ENCODE results near the gene TOP3B.
"Not testable (repeated sequence)": the region's sequence is repeated elsewhere in the genome, so short reads cannot be mapped to it uniquely, and the experiment has no call there.

The TOP3B gene

GRCh38 chr22:21941921-21942320 lies 40.7 kb downstream of the TOP3B start:
- no peak for DNase-seq

GRCh38 chr22:21940521-21940920 lies 42.1 kb downstream of the TOP3B start:
- DNase-seq: no peak

GRCh38 chr22:21939935-21940334 lies 42.7 kb downstream of the TOP3B start:
- not testable (repeated sequence) for DNase-seq

GRCh38 chr22:21939461-21939913 lies 43.1 kb downstream of the TOP3B start:
- DNase-seq: no peak

- DNase-seq: no peak
Measured at GRCh38 chr22:21938906-21939305, 43.7 kb downstream of the TOP3B start.

DNA sequence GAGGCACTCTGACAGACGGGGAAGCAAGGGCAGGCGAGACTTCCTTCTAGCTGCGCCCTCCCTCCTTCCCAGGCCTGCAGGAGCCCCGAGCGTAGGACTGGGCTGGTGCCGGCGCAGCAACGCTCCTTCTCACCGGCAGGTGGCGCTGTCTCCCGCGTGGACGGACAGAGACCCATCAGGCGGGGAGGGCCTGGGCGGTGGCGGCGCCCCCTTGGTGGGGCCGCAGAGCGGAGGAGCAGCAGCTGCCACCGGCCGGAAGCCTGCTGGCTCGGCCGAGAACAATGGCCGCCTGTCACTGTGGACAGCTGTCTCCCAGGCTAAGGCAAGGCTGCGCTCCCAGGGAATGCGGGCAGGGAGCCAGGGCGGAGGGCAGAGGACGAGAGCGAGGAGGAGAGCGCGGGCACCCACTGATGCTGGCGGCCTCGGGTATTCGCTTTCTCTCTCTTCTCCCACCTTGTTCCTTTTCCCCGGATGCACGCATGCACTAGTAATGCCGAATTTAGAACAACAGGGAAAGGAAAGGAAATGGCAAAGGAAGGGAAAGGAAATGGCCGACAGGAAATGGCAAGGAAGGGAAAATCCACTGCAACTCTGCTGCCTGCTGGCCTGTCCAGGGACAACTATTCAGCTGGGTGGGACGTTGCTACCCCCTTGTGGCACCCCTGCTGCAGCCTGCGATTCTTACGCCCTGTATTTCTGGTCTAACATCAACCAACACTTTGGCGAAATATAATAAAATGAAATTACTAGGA lies 44.3 kb downstream of the TOP3B start:
- peak; percentile 98 for DNase-seq

GRCh38 chr22:21937821-21938070 lies 44.8 kb downstream of the TOP3B start:
- DNase-seq: no peak

DNA sequence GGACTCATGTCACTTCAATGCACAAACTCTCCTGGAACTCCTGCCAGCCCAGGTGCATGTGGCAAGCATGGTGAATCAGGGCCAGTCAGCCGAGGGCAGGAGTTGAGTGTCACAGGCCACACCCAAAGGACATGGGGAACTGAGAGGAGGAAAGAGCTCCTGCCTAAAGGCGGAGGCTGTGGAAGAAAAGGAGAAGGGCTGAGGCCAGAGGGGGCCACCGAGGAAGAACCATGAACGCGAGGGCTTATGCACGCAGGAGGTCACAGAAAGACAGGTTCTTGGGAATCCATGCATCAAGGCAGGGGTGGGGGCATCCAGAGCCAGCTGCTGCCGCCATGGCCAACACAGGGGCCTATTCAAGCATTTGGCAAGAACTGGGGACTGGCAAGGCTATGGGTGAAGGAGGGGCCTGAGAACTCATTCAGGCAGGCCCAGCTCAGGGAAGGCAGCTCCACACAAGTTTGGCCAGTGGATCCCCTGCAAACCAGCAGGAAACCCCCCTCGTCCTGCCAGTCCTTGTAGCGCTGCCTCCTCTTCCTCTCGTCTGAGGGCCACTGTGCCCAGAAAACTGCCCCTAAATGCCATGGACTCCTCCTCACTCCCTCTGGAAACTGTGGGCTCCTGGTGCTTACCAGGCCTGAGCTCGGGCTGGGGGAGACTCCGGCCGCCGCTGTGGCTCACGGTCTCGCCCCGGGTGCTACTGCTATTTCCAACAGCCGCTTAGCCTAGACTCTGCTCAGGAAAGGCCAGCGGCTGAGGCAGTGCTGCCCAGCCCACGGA lies 45.4 kb downstream of the TOP3B start:
- DNase-seq: no peak

DNA sequence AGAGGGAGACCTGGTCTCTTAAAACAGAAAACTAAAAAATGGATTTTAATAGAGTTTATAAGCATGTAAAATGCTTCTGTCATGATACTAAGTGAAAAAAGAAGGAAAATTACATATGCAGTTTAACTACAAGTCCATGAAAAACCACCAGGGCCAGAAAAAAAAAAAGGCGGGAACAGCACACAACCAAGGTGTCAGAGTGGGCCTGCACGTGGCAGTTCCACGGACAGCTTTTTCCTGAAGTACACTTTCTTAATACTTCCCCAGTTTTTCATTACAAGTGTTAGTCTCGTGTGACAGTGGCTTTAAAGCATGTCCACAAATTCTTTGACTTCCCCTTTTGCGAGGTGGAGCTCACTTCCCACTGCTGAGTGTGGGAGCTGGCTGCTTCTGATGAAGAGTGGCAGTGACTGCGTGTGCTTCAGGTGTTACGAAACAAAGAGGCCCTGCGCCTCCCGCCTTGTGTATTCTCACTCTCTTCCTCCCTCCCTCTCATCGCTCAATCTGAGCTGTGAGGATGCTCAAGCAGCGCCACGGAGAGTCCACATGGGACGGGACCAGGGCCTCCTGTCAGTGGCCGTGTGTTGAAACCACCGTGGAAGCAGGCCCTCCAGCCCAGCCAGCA lies 46.3 kb downstream of the TOP3B start:
- no peak for DNase-seq

DNA sequence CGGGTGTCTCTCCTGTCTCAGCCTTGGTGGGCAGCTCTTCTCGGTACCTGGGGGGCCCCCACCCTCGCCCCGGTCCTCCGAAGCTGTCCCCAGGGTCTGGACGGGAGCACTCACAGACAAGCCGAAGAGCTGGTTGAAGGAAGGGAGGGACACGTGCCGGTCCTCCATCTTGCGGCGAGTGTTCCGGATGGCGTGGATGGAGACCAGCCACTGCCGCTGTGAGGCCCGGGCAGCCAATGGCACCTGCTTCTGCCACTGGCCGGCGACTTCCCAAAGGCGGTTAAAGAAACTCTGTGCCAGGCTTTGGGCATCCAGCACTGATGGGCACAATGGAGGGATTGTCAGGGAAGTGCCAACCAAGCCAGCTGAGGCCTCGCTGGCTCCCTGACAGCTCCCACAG lies 48.7 kb downstream of the TOP3B start:
- DNase-seq: no peak

GRCh38 chr22:21933413-21933812 lies 49.2 kb downstream of the TOP3B start:
- no peak for DNase-seq

- DNase-seq: no peak
Measured at GRCh38 chr22:21932347-21932746, 50.2 kb downstream of the TOP3B start.

DNA sequence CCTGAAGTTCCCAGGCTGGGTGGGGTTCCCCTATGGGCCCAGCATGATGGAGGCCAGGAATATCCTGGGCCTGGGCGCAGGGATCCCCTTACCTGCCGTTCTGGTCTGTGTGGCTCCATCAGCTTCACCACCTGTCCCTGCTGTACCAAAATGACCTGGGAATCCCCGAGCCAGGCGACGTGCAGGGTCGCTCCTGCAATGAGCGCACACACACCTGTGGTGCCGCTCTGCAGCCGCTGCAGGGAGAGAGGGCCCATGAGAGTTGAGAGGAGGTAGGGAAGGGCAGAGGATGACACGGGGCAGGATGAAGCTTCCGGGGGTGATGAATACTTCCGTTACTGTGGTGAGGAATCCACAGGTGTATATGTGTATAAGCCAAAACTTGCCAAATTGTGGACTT lies 51.5 kb downstream of the TOP3B start:
- DNase-seq: no peak

GRCh38 chr22:21929253-21929652 lies 53.3 kb downstream of the TOP3B start:
- DNase-seq: no peak

DNA sequence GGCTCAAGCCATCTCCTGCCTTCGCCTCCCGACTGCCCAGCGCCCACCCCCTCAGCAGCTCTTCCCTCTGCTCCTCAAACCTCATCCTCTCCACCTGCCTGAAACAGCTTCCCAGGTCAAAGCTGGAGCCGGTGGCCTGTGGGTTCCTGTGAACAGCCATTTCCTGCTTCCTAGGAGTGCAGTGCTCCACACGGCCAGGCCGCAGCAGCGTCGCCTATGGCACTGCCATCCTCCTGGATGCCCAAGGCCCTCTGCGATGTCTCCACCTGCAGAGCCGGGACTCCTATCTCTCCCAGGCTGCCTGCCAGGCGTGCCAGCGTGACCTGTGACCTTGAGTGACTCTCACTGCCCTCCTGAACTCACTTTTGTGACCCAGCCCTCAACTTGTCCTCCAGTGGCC lies 54.5 kb downstream of the TOP3B start:
- no peak for DNase-seq

DNA sequence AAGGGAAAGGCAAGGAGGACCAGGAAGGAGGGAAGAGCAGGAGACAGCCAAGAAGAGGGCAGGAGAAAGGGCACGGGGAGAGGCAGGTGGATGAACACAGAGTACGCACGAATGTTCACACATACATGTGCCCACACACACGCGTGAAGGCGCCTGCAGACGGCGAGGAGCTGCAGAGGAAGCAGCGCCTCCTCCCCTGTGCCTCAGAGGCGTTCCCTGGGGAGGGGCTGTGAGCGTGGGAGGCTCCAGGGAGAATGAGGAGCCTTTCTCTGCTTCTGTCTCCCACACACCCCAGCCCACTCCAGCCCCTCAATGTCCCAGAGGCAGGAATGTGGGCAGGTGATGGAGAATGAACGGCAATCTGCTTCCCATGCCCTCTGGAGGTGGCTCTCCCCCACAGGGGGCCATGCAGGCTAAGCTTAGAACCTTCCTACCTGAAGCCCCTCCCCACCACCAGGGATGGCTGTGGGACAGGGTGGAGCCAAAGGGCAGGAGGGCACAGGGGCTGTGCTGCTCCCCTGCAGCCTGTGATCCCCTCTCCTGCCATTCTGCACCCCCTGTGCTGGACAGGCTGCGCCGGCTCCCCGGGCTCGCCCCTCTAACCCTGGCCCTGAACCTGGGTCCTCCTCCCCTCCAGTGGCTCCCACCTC lies 55.3 kb downstream of the TOP3B start:
- DNase-seq: no peak

GRCh38 chr22:21926728-21927127 lies 55.9 kb downstream of the TOP3B start:
- no peak for DNase-seq

DNA sequence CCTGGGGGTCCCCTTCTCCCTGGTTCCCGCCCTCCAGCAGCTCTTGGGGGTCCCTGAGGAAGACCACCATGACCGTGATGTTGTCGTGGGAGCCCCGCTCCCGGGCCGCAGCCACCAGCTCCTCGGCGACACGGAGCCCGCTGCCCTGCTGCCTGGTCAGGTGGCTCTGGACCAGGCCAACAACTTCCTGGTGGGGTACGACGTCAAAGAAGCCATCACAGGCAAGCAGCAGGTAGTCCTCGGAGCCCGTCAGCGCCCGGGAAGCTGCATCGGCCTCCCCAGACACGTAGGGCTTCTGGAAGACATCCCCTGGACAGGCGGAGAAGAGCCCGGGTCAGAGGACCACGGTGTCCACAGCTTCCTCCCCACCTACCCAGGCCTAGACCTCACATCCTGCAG lies 59.4 kb downstream of the TOP3B start:
- no peak for DNase-seq

DNA sequence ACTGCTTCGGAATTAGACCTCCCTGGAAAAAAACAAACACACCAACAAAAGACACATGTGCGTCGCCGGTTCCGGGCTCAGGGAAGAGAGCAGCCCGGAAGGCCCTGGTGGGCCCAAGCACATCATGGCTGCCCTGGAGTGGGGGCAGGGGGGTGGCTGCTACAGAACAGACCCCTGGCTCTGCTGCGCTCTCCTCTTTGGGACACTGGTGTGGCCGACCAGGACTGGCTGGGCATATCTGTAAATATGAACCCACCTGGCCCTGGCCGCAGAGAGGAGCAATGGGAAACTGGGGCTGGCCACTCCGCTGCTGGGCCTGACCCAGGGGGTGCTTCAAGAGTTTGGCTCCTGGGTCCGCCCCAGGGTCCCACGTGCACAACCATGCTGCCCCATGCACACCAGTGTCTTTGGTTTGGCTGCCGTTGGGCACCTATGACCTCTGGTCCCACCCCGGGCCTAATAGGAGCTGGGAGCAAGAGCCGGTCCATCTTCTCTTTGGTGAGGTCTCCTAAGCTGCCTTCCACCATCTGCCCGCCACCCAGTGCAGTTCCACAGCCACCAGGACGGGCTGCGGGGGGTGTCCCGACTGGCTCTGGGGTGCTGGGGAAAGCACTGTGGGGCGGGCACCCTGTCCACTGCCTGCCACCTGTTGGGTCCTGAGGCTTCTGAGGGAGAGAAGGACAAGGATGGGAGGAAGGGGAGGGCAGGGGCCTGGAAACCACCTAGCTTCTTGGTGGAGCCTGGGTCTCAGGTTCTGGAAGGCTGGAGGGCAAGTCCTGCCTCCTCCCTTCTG lies 60.0 kb downstream of the TOP3B start:
- DNase-seq: no peak

- no peak for DNase-seq
Measured at GRCh38 chr22:21921729-21922128, 60.9 kb downstream of the TOP3B start.

- DNase-seq: no peak
Measured at GRCh38 chr22:21921184-21921721, 61.3 kb downstream of the TOP3B start.

GRCh38 chr22:21920341-21921183 lies 62.0 kb downstream of the TOP3B start:
- DNase-seq: no peak
